GM21723 (cell line): Measurements from ENCODE around the gene THYN1.
A peak's percentile ranks its signal among the peaks of the same experiment; 100 is the strongest.
"Not testable (repeated sequence)": the region's sequence is repeated elsewhere in the genome, so short reads cannot be mapped to it uniquely, and the experiment has no call there.

Experiments
- ATAC-seq: cut with Tn5 transposase; IDR thresholded peaks from one replicate; pipeline ENCODE4 v1.9.1; 2021; ENCODE audit warnings: mild to moderate bottlenecking, moderate library complexity; ENCODE audit not compliant: unreplicated experiment

Gene THYN1

DNA sequence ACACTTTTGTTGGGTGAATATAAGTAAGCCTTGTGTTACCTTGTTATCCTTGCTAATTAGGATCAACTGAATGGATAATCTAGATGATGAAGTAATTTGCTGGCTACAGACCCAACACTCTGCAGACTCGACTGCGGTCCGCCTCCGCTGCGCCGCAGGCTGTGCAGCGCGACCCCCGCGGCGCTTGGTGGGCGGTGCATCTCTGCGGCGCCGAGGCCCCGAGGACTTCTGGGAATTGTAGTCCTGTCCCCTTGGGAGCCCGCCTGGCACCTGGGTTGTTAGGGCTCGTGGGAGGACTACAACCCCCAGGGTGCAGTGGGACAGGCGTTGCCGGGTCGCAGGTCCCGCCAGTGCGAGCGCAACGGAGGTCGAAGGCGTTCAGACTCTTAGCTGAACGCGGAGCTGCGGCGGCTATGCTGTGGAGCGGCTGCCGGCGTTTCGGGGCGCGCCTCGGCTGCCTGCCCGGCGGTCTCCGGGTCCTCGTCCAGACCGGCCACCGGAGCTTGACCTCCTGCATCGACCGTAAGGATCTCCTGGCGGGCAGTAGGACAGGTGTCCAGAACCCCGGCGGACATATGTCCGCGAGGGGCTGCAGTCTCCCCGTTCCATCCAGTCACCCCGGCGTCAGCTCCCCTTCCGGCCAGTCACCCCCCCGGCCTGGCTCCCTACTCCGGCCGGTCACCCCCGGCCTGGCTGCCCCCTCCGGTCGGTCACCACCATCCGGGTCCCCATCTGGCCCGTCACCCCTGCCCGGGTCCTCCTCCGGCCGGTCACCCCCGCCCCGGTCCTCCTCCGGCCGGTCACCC is at the start of gene THYN1, which contains the start of gene ACAD8:
THYN1 (minus strand) TSS at position 165 of the 806 bp plus-strand sequence. CDS start 470 bp downstream, outside the sequence.
ACAD8 (plus strand) TSS at position 381 of the 806 bp plus-strand sequence; CDS start at position 414, 33 bp downstream.
- ATAC-seq: peak; percentile 99

DNA sequence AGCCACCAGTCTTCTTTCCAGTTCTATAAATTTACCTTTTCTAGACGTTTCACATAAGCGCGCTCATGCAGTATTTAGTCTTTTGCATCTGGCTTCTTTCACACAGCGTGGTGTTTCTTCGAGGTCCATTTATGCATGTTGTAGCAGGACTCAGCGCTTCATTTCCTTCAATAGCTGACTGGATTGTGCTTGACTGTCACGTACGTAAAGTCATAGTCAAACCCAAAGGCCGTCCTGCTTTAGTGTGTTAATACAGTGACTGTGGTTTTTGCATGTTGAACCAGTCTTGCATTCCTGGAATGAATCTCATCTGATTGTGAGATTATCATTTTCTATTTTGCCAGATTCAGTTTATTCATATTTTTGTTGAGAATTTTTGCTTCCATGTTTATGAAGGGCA is 41.5 kb upstream of the THYN1 start:
- ATAC-seq: no peak

DNA sequence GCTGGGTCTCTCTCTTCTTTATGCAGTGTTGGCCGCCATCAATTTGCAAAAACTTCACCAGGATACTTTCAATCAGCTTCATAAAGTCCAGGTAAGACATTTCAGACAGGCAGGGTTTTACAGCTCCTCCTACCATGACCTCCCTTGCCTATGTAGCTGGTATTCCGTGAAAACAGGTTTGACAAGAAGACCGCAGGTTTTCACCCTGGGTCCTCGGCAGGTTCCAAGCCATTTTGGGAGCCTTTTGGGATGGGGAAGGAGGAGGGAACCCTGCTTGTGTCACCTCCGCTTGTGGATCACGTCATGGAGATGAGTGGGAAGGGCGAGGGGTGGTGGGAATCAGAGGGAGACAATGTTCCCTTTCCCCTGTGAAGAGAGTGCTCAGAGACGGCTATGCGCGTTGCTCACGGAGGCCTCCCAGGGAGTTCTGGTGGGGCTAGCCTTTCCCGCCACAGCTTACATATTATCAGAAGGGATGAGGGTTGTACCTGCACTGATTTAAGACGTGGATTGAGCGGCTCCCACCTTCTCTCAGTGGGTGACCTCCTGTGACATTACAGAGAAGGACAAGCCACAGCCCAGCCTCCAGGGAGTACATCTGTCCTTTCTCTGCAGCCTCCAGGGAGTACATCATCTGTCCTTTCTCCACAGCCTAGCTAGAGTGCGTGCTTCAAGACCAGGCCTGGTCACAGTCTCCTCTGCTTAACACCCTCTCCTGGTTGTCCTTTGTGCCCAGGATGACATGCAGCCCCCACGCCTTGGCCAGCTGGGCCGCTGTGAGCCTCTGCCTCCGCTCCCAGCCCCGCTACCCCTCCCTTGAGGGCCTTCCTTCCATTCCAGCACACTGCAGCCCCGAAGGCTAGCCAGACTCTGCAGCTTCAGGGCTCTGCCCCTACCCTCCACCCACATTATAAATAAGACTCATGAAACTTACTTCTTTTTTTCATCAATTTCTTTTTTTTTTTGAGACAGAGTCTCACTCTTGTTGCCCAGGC is 40.3 kb upstream of the THYN1 start:
- no peak for ATAC-seq

DNA sequence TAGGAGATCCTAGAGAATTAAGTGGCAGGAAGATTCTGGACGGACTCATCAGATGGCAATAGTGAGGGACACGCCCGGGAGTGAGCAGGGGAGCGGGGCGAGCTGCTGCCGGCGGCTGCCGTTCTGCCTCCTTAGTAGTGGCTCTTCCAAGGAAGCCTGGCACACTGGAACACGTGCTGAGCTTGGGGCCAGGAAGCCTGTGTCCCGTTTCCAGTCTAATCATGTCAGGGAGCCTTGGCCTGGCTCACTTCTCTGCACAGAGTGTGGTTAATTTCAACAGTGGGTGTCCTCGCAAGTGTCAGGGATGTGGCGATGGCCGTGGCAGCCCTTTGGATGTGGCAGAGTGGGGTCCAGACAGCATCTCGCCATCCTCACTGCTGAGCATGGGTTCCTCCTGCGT is 39.5 kb upstream of the THYN1 start:
- no peak for ATAC-seq

DNA sequence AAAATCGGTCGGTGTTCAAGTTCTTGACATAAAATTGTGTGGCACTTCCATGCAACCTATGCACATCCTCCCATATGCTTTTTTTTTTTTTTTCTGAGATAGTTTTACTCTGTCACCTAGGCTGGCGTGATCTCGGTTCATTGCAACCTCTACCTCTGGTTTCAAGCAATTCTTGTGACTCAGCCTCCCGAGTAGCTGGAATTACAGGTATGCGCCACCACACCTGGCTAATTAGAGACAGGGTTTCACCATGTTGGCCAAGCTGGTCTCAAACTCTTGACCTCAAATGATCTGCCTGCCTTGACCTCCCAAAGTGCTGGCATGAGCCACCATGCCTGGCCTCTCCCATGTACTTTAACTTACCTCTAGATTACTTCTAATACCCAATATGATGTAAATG is 38.0 kb upstream of the THYN1 start:
- ATAC-seq: no peak

DNA sequence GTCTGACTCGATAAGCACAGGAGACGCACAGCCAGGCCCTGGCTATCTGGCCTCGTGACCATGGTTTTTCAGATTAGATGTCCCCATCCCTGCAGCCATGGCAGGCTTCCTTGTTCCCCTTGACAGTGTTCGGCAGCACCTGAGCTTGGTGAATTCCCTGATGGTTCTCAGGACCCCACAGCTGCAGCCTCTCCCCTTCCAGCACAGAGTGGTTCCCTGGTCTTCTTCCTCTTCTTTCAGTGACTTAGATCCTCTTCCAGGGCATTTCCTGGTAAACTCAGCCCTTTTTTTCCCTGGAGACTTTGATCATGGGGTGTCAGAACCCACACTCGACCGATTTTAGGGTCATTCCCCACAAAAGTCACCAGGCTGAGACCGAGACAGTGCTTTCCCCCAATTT is 37.5 kb upstream of the THYN1 start:
- ATAC-seq: no peak

DNA sequence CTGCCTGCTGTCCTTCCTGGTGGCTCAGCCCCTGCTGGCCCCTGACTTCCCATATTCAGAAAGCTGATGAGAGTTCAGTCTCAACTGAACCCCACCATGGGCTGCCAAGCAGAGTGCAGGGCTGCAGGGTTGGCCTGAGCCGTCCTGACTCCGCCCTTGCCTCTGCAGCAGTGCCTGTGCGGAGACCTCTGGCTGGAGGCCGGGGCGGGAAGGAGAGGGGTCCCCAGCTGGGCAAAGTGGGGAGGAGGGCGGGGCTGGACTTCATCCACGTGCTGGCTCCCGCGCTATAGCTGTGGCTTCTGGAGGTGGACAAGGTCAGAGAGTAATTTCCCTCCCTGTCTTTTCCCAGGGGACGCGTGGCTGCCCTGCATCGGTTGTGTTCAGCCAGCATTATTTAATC is 36.6 kb upstream of the THYN1 start:
- no peak for ATAC-seq

DNA sequence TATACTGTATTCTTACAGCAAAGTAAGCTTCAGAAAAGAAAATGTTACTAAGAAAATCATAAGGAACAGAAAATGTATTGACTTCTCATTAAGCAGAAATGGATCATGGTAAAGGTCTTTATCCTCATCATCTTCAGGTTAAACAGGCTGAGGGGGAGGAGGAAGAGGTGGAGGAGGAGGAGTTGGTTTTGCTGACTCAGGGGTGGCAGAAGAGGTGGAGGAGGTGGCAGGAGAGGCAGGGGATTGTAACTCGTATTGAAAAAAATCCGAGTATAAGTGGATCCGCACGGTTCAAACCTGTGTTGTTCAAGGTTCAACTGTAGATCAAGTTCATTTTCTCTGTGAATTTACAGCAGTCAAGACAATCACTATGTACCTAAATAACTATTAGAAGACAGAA is 36.0 kb upstream of the THYN1 start:
- no peak for ATAC-seq

DNA sequence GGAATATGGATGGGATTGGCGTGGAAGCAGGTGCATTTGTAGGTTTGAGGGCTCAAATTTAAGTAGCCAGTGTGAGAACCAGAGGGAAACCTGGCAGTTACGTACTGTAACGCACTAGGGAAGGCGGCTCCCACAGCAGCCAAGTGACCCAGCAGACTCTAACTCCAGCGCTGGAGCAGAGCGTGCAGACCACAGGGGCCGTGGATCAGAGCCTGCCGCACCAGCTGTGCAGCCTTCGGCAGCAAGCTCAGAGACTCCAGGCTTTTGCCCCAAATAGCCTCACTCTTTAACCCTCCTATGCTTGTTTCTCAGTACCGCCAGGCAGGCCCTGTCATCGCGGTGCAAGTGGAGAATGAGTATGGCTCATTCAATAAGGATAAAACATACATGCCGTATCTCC is 35.3 kb upstream of the THYN1 start:
- ATAC-seq: no peak

DNA sequence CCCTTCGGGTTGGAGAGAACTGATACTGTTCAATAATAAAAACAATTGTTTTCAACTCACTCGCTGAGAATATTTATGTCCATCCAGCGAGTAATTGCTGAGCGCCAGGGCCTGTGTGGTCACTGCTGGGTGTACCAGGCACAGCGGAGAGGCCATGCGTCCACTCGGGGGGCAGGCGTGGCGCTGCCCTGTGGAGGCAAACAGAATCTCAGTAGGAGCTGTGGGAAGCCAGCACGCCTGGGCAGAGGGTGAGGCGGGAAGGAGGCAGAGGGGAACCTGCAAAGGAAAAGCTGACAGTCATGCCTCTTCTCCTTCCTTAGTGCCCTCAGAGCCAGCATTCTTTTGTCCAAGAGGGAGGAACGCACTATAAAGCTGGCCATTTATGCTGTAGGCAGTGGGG is 34.4 kb upstream of the THYN1 start:
- no peak for ATAC-seq

DNA sequence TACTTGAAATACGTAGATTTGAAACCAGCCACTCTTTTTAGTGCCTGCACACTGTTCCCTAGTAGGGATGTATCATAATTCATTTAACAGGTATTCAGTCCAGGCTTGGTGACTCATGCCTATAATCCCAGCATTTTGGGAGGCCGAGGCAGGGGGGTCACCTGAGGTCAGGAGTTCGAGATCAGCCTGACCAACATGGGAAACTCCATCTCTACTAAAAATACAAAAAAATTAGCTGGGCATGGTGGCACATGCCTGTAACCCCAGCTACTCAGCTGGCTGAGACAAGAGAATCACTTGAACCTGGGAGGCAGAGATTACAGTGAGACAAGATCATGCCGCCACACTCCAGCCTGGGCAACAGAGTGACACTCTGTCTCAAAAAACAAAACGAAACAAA is 31.2 kb upstream of the THYN1 start:
- ATAC-seq: not testable (repeated sequence)

DNA sequence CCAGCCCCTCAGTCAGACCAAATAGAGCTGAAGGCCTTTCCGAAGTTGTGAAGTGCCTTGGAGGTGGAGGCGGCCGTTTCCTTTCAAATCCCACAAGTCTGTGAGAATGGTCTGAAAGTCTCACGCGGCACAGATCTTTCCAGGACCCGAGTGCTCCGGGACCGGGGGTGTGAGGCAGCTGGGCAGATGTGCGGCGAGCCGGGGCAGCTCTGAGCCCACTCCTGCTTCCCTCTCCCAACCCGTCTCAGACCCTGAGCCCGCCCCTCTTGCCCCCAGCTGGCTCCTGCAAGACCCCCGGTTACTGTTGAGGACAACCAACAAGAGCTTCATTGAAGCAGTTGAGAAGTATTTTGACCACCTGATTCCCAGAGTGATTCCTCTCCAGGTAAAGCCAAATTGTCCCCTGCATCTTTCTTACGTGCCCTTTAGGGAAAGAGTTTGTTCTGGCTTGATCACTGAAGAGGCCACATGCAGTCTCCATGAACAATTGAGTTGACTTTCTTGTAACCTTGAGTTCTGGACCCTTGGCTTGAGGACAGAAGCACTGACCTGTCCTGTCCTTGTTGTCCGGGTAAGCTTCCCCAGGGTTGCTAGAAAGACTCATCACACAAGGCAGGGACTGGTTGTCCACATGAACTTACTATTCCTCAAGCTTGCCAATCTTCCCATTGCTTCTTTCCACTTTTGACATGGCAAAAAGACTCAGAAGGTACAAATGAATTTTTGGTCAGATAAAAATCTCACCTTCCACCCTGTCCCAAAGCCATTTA is 30.5 kb upstream of the THYN1 start:
- ATAC-seq: no peak

DNA sequence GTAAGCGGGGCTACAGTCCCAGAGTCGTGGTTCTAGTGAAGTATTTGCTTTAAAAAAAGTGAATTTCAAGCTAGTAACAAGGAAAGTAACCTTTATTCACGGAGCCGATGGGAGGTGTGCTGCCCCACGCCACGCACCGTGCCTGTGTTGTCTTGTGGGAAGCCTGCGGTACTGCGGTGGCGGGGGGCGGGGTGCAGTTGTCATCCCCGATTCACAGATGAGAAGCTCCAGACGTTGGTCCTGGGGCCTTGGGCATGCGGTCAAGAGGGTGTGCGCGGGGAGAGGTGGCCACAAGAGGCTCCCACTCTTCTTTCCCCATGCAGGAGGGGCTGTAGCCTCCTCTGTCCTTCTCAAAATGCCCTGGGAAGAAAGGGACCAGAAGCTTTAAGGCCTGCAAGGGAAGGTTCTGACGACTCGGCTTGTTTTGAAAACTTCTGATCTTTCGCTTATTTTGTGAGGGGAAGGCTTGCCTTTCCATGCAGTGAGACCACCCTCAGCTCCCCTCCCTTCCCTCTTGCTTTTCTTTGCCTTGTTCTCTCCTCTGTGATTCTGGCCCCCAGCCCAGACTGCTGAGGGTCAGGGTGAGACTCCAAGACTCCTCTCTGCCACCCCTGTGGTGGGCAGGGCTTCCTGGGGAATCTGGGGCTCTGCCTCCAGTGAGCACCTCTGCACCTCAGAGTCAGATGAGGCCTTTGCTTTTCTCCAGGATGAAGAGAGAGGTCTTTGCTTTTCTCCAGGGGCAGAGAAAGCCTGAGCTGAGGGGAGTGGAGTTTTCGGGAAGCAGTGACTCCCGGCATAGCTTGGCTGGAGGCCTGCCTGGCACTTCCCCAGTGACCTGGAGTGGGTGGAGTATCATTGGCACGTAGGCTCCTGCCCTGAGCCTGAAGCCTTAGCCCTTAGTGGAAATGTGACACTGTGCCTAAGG is 29.2 kb upstream of the THYN1 start:
- ATAC-seq: no peak

DNA sequence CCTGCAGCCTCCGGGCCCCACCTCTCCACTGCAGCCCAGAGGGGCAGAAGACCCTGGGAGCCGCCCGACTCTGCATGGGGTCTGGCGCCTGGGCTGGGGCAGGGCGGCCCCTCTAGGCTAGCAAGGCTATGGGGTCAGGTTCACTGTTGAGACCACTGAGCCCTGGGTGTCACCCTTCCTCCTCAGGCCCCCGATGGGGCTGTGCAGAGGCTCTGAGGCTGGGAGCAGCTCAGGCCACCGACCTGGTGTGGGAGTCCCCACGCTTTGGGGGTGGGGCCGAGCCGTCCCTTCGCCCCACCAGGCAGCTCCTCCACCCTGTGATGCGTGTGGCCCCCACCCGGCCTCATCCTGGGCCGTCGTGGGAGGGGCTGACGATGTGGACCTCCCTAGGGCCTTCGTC is 28.5 kb upstream of the THYN1 start:
- ATAC-seq: not testable (repeated sequence)

DNA sequence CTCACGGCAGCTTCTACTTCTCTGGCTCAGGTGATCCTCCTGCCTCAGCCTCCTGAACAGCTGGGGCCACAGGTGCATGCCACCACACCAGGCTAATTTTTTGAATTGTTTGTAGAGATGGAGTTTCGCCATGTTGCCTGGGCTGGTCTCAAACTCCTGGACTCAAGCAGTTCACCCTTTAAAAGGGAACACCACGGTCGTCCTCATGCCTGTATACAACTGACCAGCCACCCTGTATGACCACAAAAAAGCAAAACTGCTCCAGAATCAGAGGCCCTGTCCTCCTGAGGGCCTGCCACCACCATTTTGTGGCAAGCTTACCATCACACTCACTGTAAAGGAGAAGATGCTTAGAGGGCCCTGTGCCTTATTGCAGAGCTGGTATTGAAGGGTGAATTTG is 25.2 kb upstream of the THYN1 start:
- ATAC-seq: no peak

DNA sequence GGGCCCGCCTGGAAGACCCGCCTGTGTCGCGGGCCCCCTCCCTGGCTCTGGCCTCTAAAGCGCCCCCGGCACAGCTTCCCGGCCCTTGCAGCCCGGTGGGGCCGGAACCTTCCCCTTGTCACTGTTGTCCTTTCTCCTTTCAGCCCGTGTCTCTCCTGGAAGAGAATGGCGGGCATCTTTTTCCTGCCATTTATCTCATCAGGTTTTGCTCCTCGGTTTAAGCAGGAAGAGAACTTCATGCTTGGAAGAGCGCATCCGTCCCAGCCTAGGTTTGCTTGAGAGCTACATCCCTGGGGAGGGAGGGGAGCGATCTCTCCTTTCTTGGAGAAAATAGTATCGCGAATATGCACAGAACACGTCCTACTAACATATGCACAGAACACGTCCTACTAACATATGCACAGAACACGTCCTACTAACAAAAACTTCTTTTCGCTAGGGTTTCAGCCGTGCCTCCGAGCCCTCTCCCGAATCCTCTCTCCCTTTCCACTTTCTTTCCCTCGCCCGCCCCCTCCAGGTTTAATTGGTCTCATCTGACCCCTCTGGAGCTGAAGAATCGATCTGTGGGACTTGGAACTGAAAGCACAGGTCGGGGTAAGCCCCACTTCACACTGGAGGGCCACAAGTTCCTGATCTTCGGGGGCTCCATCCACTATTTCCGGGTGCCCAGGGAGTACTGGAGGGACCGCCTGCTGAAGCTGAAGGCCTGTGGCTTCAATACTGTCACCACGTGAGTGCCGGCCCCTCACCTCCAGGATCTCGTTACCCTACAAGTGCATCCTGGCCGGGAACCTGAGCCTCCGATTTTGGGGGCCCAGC is 24.2 kb upstream of the THYN1 start:
- ATAC-seq: no peak

DNA sequence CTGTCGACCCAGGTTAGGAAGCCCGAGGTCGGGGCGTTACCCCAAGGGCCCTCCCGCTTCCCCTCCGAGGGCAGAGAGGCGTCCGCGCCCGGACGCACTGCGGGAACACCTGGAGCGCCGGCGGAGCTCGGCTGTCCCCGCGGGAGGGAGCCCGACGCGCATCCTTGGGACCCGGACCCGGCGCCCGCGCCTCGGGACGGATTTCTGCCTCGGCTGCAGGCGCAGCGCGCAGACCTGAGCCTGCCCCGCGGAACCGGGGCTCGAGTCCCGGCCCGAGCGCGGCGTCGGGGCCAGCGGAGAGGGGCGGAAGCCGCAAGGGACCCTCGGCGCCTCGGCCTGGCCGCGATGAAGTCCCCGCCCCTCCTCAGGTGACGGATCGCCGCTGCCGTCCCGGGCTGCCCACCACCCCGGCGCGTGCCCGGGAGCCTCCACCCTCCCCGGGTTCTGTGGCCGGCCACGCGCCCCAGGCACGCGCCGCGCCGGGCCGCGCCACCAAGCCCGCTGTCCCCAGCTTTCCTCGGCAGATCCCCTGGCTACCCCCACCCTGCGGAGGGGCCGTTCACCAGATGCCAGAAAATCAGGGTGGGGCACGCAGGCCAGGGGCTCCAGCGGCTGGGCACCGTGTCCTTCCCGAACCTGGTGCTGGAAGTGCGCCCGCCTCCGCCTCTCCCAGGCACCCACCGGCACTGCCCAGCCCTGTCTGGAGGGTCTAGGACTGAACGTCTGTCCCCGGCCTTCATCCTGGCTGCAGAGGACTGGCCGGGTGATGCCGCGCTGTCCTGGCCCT is 23.4 kb upstream of the THYN1 start:
- ATAC-seq: no peak
